IMR-90 (cell line): ENCODE measurements around the gene IGSF10. TPM values are rescaled to one million over a fixed set of nuclear protein-coding genes. Genes with fewer than 3 reads are reported as not detected.
A peak's percentile ranks its signal among the peaks of the same experiment; 100 is the strongest.

ENCODE experiments used
- ATAC-seq: fragments of 200-7000 bp; cut with Tn5 transposase; 2 replicates; pipeline ENCODE4 v1.9.1; 2020; ENCODE audit warnings: low read depth, mild to moderate bottlenecking, moderate library complexity
- BruUV-seq: library from RNA; stranded (reverse); fragments of 400-500 nt; replicated peaks from 2 replicates; lab custom pipeline; 2021; lab: Mats Ljungman, UMichigan
- CTCF ChIA-PET: fragments of 300-600 bp; formaldehyde crosslinking; extraction: SDS; loops from one replicate; lab custom pipeline; 2021; ENCODE audit warnings: antibody characterized with exemption; lab: Yijun Ruan, JAX
- POLR2A ChIA-PET: fragments of 300-600 bp; sonication (Branson Sonifier 250); formaldehyde crosslinking; loops from one replicate; lab custom pipeline; 2022; ENCODE audit warnings: antibody characterized with exemption; ENCODE audit not compliant: unreplicated experiment; lab: Charles Lee
- DNase-seq: peaks from one replicate; pipeline ENCODE4 v3.0.0; 2013
- H2AFZ ChIP-seq: replicated peaks from 2 replicates; pipeline ENCODE3; 2013; ENCODE audit warnings: low read length, mild to moderate bottlenecking; ENCODE audit not compliant: poor library complexity
- H2AK5ac ChIP-seq: 2 replicates; pipeline ENCODE4 v1.6.1; 2013; ENCODE audit warnings: low read depth, low read length, inconsistent platforms
- H2AK9ac ChIP-seq: replicated peaks from 2 replicates; pipeline ENCODE3; 2013; ENCODE audit warnings: mild to moderate bottlenecking, low read depth, low read length, moderate library complexity; ENCODE audit not compliant: poor library complexity
- H2BK120ac ChIP-seq: 2 replicates; pipeline ENCODE4 v1.6.1; 2013; ENCODE audit warnings: low read depth, low read length, inconsistent platforms
- H2BK15ac ChIP-seq: 3 replicates; pipeline ENCODE4 v1.6.1; 2013; ENCODE audit warnings: low read depth, low read length, inconsistent platforms
- H2BK20ac ChIP-seq: 2 replicates; pipeline ENCODE4 v1.6.1; 2013; ENCODE audit warnings: low read depth, mild to moderate bottlenecking, inconsistent platforms, low read length, moderate library complexity
- H2BK5ac ChIP-seq: 2 replicates; pipeline ENCODE4 v1.6.1; 2013; ENCODE audit warnings: mild to moderate bottlenecking, low read depth, low read length, inconsistent platforms; ENCODE audit not compliant: poor library complexity, severe bottlenecking
- H3K14ac ChIP-seq: replicated peaks from 2 replicates; pipeline ENCODE4 v1.6.1; 2013; ENCODE audit warnings: low read depth, low read length, inconsistent platforms
- H3K18ac ChIP-seq: 2 replicates; pipeline ENCODE4 v1.6.1; 2013; ENCODE audit warnings: low read depth, low read length, control low read depth
- H3K23ac ChIP-seq: 2 replicates; pipeline ENCODE4 v1.6.1; 2013; ENCODE audit warnings: low read depth, low read length, inconsistent platforms
- H3K27ac ChIP-seq: 2 replicates; pipeline ENCODE4 v1.5.1; 2013; ENCODE audit warnings: mild to moderate bottlenecking, control low read depth, low read length; ENCODE audit not compliant: insufficient read depth
- H3K27me3 ChIP-seq: 2 replicates; pipeline ENCODE4 v1.6.1; 2013; ENCODE audit warnings: low read length; ENCODE audit not compliant: control insufficient read depth, insufficient read depth
- H3K36me3 ChIP-seq: 2 replicates; pipeline ENCODE4 v1.6.1; 2013; ENCODE audit warnings: low read length, mixed read lengths; ENCODE audit not compliant: control insufficient read depth, insufficient read depth
- H3K4ac ChIP-seq: 2 replicates; pipeline ENCODE4 v1.6.1; 2013; ENCODE audit warnings: low read depth, low read length, inconsistent platforms
- H3K4me1 ChIP-seq: 2 replicates; pipeline ENCODE4 v1.6.1; 2013; ENCODE audit warnings: low read length, mixed read lengths; ENCODE audit not compliant: control insufficient read depth, insufficient read depth
- H3K4me2 ChIP-seq: 2 replicates; pipeline ENCODE4 v1.6.1; 2013; ENCODE audit warnings: low read depth, mild to moderate bottlenecking, control low read depth, low read length, moderate library complexity
- H3K4me3 ChIP-seq: 2 replicates; pipeline ENCODE4 v1.5.1; 2013; ENCODE audit warnings: low read depth, mild to moderate bottlenecking, control low read depth, low read length, moderate library complexity; ENCODE audit not compliant: insufficient read depth
- H3K56ac ChIP-seq: 2 replicates; pipeline ENCODE4 v1.6.1; 2013; ENCODE audit warnings: low read length, inconsistent platforms; ENCODE audit not compliant: insufficient read depth; ENCODE audit errors: extremely low read depth
- H3K79me1 ChIP-seq, 2 experiments: 2 replicates each; pipeline ENCODE4 v1.6.1; 2013; ENCODE audit warnings: low read length in 2 of 2, inconsistent platforms in 1 of 2, low read depth in 1 of 2
- H3K9ac ChIP-seq: 2 replicates; pipeline ENCODE4 v1.6.1; 2013; ENCODE audit warnings: low read depth, low read length, control low read depth
- H3K9me1 ChIP-seq: 2 replicates; pipeline ENCODE4 v1.6.1; 2013; ENCODE audit warnings: low read length, inconsistent platforms; ENCODE audit not compliant: insufficient read depth
- H3K9me3 ChIP-seq: 2 replicates; pipeline ENCODE4 v1.6.1; 2013; ENCODE audit warnings: low read length; ENCODE audit not compliant: control insufficient read depth, insufficient read depth
- H4K20me1 ChIP-seq: 2 replicates; pipeline ENCODE4 v1.6.1; 2013; ENCODE audit warnings: low read length, inconsistent platforms; ENCODE audit not compliant: insufficient read depth
- H4K5ac ChIP-seq: 2 replicates; pipeline ENCODE4 v1.6.1; 2013; ENCODE audit warnings: mild to moderate bottlenecking, low read depth, low read length, control low read depth
- H4K8ac ChIP-seq, 2 experiments: 2 replicates each; pipeline ENCODE4 v1.6.1; 2013; ENCODE audit warnings: low read depth in 2 of 2, low read length in 2 of 2, control low read depth in 1 of 2, inconsistent platforms in 1 of 2
- H4K91ac ChIP-seq: 2 replicates; pipeline ENCODE4 v1.6.1; 2013; ENCODE audit warnings: low read depth, low read length, inconsistent platforms; ENCODE audit not compliant: insufficient read depth
- FOS ChIP-seq: fragments of 150-350 bp; IDR thresholded peaks from 2 replicates; pipeline ENCODE4 v1.6.1; 2016; ENCODE audit warnings: low read depth, low read length
- MXI1 ChIP-seq: IDR thresholded peaks from 2 replicates; pipeline ENCODE4 v1.6.1; 2012; ENCODE audit warnings: low read depth, mild to moderate bottlenecking, low read length, moderate library complexity, borderline replicate concordance
- POLR2A ChIP-seq: IDR thresholded peaks from 2 replicates; pipeline ENCODE4 v1.6.1; 2012; ENCODE audit warnings: mild to moderate bottlenecking, low read depth, low read length
- WGBS, 2 experiments: methylation state at CpG; one replicate each; pipeline versions ENCODE4 v1.1.5 to v1.1.7; 2013; ENCODE audit warnings: missing lambda C conversion rate in 2 of 2; ENCODE audit not compliant: insufficient read length in 1 of 2; ENCODE audit errors: extremely low coverage in 2 of 2; 5-methylcytosine and 5-hydroxymethylcytosine counted together
- dilution Hi-C: fragments of 300-500 bp; cut with HindIII; formaldehyde crosslinking; loops from one replicate; pipeline ENCODE4 v1.14.3; 2018; ENCODE audit warnings: low sequenced_read_pairs; ENCODE audit not compliant: unreplicated experiment
- in situ Hi-C: fragments of 300-500 bp; cut with MboI; formaldehyde crosslinking; loops from 3 replicates; pipeline ENCODE4 v1.14.3; 2019; ENCODE audit warnings: low sequenced_read_pairs, inconsistent platforms, mixed read lengths
- intact Hi-C: fragments of 100-400 bp; cut with micrococcal nuclease; formaldehyde crosslinking; loops from 2 replicates; pipeline ENCODE4 v1.10.0; 2022
- polyA plus RNA-seq, 3 experiments: library from polyadenylated mRNA; depleted of rRNA; stranded (reverse); fragments of >200 nt; gene quantifications; 2 replicates each; pipeline ENCODE4 v1.2.3, GENCODE V29; 2012; ENCODE audit warnings: low replicate concordance in 1 of 3
- total RNA-seq: library from RNA; depleted of rRNA; stranded (reverse); fragments of >200 nt; gene quantifications from 2 replicates; pipeline ENCODE4 v1.2.3, GENCODE V29; 2012
- TF ChIP-seq, protein P1 (sequence below): fragments of 150-350 bp; IDR thresholded peaks from 2 replicates; pipeline ENCODE4 v1.6.1; 2016; ENCODE audit warnings: low read depth, mild to moderate bottlenecking, low read length, moderate library complexity, borderline replicate concordance

Gene IGSF10
- total and polyA plus RNA-seq, 2 of the 4 experiments (the other 2 are of a cell fraction) = under 0.01 to 0.07 TPM

DNA sequence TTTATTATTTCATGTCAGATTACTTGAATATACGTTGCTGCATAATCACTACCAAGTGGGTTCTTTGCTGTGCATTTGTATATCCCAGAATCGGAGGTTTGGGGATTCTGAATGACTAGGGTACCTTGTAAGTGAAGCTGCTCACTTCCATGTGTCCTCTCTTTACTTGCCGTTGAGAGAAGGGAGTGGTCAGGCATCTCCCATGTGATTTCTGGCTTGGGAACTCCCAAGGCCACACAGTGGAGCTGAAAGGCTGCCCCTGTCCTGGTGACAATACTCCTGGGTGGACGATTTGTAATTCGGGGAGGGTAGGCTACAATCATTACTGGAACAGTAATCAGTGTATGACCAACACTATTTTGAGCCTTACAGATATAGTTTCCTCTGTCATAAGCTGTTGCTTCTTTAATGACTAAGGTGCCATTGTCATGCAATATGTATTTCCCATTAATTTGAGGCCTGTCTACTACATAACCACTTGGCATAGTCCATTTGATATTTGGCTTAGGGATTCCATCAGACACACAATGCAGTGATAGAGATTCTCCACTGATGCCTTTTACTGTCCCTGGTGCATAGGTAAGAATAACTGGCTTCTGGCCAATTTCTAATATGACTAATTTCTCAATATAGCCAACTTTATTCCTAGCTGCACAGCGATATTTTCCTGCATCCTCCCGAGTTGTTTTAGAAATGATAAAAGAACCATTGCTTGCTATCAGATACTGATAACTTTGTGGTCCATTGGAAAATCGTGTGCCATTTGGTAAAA lies 24.0 kb downstream of the IGSF10 start:
- no peaks in the 10 kb centered on the region for H3K27me3 ChIP-seq
- H3K9me3 ChIP-seq = no peaks in the 10 kb centered on the region
- H4K8ac ChIP-seq = no peak overlapping the region
- DNase-seq (no peak), ATAC-seq (no peak)
- no TSS peak for BruUV-seq
- dilution Hi-C loops = no loop called here
- H2BK20ac ChIP-seq = no peak overlapping the region; the same call in 1 of the 2 replicates
- H4K5ac ChIP-seq = no peak overlapping the region
- no peak overlapping the region for H3K4me2 ChIP-seq
- no peaks in the 10 kb centered on the region for H3K36me3 ChIP-seq
- no peak overlapping the region for H3K56ac ChIP-seq
- H3K27ac ChIP-seq = no peak overlapping the region
- H3K9ac ChIP-seq = no peak overlapping the region
- in situ Hi-C loops = loop anchor here (5.0 to 10.0 kb wide), 4 partner anchors 140 to 475 kb away; no protein-coding TSS in a partner anchor
- peak overlapping the region; percentile 82 for H2AK5ac ChIP-seq
- peaks cover 11% of the 10 kb centered on the region for H3K9me1 ChIP-seq
- no peak overlapping the region for H2AFZ ChIP-seq
- TF ChIP-seq POLR2A = no peak
- no peak for TF ChIP-seq FOS
- TF ChIP-seq, protein P1, sequence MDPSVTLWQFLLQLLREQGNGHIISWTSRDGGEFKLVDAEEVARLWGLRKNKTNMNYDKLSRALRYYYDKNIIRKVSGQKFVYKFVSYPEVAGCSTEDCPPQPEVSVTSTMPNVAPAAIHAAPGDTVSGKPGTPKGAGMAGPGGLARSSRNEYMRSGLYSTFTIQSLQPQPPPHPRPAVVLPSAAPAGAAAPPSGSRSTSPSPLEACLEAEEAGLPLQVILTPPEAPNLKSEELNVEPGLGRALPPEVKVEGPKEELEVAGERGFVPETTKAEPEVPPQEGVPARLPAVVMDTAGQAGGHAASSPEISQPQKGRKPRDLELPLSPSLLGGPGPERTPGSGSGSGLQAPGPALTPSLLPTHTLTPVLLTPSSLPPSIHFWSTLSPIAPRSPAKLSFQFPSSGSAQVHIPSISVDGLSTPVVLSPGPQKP = no peak
- no peak for TF ChIP-seq MXI1
- H4K91ac ChIP-seq = no peak overlapping the region
- H2BK120ac ChIP-seq = peak overlapping the region; percentile 53; the same call in 1 of the 2 replicates
- H4K20me1 ChIP-seq = no peaks in the 10 kb centered on the region
- 0 out of 2 replicates have a peak overlapping the region, but pooled peaks have one; percentile 12 for H3K18ac ChIP-seq
- ChIA-PET CTCF (interaction anchor here (0.8 to 2.6 kb wide), 2 partner anchors 402 to 482 kb away, joined by 3 to 9 read pairs; no protein-coding TSS in a partner anchor), POLR2A (no interaction called here)
- 80% methylated on average over 1 of the region's 8 CpGs; no CpG with 5 or more reads in 1 of the 2 experiments for WGBS, 2 experiments
- H3K4me3 ChIP-seq = no peak overlapping the region
- H3K79me1 ChIP-seq = no peaks in the 10 kb centered on the region
- H3K4ac ChIP-seq = no peak overlapping the region
- no peak overlapping the region for H3K23ac ChIP-seq
- H3K14ac ChIP-seq = no peak overlapping the region
- intact Hi-C loops = loop anchor here (5.0 to 10.0 kb wide), 2 partner anchors 210 to 272 kb away; no protein-coding TSS in a partner anchor
- H2AK9ac ChIP-seq = no peak overlapping the region
- peaks cover 5% of the 10 kb centered on the region for H3K4me1 ChIP-seq
- no peak overlapping the region; the same call in 2 of the 3 replicates for H2BK15ac ChIP-seq
- H2BK5ac ChIP-seq = no peak overlapping the region
